B cell (primary cell): ENCODE measurements around the gene SUCLG2.

Experiments used
- CTCF ChIP-seq: fragments of 200-600 bp; IDR thresholded peaks from one replicate; pipeline ENCODE4 v1.8.0; 2022; ENCODE audit warnings: antibody characterized with exemption, mild to moderate bottlenecking
- EZH2 ChIP-seq: IDR thresholded peaks from 2 replicates; pipeline ENCODE4 v1.6.1; 2012; ENCODE audit warnings: borderline replicate concordance, low read depth, mild to moderate bottlenecking, moderate library complexity, low read length; ENCODE audit not compliant: insufficient read depth, poor library complexity, severe bottlenecking

DNA sequence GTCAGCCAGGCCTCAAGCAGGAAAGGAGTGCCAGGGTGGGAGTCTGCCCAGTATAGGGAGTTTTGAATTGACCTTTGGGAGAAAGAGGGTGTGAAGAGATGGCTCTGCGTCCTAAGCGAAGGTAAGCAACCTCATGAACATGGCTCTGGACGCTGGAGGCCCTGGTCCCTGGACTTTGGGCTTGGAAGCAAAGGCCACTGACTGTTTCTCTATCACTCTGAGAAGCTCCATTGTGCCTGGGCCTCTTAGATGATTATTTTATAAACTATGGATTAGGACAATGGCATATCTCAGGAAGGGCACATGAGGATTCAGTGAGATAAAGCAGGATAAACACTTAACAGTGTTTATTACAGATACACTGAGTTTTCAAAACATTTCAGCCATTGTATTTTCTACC lies 59.0 kb downstream of the SUCLG2 start:
- no peak for TF ChIP-seq CTCF
- TF ChIP-seq EZH2 = no peak
